KMS-11 (cell line): ENCODE results near the gene CTSA.

Experiments
- H2AFZ ChIP-seq: fragments of 200-600 bp; sonication (generic); 2 replicates; pipeline ENCODE4 v1.6.1; 2016; ENCODE audit warnings: antibody characterized with exemption, mixed run types, low read depth
- H3K27ac ChIP-seq: fragments of 200-600 bp; sonication (generic); 2 replicates; pipeline ENCODE4 v1.6.1; 2016; ENCODE audit warnings: mild to moderate bottlenecking, mixed run types
- H3K27me3 ChIP-seq: fragments of 200-600 bp; sonication (generic); 2 replicates; pipeline ENCODE4 v1.6.1; 2017; ENCODE audit warnings: mild to moderate bottlenecking, low read depth, mixed run types, moderate library complexity; ENCODE audit not compliant: insufficient read depth
- H3K36me3 ChIP-seq: fragments of 200-600 bp; sonication (generic); 2 replicates; pipeline ENCODE4 v1.6.1; 2017; ENCODE audit warnings: mild to moderate bottlenecking, mixed run types; ENCODE audit not compliant: insufficient read depth
- H3K4me1 ChIP-seq: fragments of 200-600 bp; sonication (generic); 2 replicates; pipeline ENCODE4 v1.6.1; 2016; ENCODE audit warnings: mild to moderate bottlenecking, low read depth, mixed run types; ENCODE audit not compliant: poor library complexity, severe bottlenecking
- H3K4me2 ChIP-seq: fragments of 200-600 bp; sonication (generic); 2 replicates; pipeline ENCODE4 v1.7.0; 2016; ENCODE audit warnings: mild to moderate bottlenecking, mixed run types
- H3K4me3 ChIP-seq: fragments of 200-600 bp; sonication (generic); IDR thresholded peaks from 2 replicates; pipeline ENCODE4 v1.6.1; 2017; ENCODE audit warnings: low read depth, low read length, mixed read lengths; ENCODE audit not compliant: insufficient read depth
- H3K79me2 ChIP-seq: fragments of 200-600 bp; sonication (generic); 2 replicates; pipeline ENCODE4 v1.6.1; 2016; ENCODE audit warnings: low read depth, mixed run types; ENCODE audit not compliant: insufficient read depth
- H3K9ac ChIP-seq: fragments of 200-600 bp; sonication (generic); 2 replicates; pipeline ENCODE4 v1.6.1; 2016; ENCODE audit warnings: mild to moderate bottlenecking, mixed run types
- H4K20me1 ChIP-seq: fragments of 200-600 bp; sonication (generic); 2 replicates; pipeline ENCODE4 v1.6.1; 2016; ENCODE audit warnings: mild to moderate bottlenecking, mixed run types; ENCODE audit not compliant: insufficient read depth
- TF ChIP-seq, protein P1 (sequence below): fragments of 200-600 bp; sonication (generic); conservative IDR thresholded peaks from 2 replicates; pipeline ENCODE4 v1.6.1; 2017; ENCODE audit warnings: low read depth, mild to moderate bottlenecking, antibody characterized with exemption, low read length, moderate library complexity, mixed read lengths

The CTSA gene

GRCh38 chr20:45890985-45891983 lies at the start of gene CTSA, which contains the start of gene NEURL2:
Gene CTSA (plus strand): TSS chr20:45891335. CDS start chr20:45891569, 234 bp downstream.
Gene NEURL2 (minus strand): TSS chr20:45891208. CDS start chr20:45890991, 217 bp downstream.
- peak within 1 kb of the TSS; percentile 100 for H3K4me2 ChIP-seq
- H3K36me3 ChIP-seq = no peaks in the 10 kb centered on the region
- H3K27me3 ChIP-seq = no peaks in the 10 kb centered on the region
- no peaks in the 10 kb centered on the region for H3K79me2 ChIP-seq
- peak within 1 kb of the TSS; percentile 99 for H2AFZ ChIP-seq
- peak within 1 kb of the TSS; percentile 55 for H3K4me3 ChIP-seq
- TF ChIP-seq, protein P1, sequence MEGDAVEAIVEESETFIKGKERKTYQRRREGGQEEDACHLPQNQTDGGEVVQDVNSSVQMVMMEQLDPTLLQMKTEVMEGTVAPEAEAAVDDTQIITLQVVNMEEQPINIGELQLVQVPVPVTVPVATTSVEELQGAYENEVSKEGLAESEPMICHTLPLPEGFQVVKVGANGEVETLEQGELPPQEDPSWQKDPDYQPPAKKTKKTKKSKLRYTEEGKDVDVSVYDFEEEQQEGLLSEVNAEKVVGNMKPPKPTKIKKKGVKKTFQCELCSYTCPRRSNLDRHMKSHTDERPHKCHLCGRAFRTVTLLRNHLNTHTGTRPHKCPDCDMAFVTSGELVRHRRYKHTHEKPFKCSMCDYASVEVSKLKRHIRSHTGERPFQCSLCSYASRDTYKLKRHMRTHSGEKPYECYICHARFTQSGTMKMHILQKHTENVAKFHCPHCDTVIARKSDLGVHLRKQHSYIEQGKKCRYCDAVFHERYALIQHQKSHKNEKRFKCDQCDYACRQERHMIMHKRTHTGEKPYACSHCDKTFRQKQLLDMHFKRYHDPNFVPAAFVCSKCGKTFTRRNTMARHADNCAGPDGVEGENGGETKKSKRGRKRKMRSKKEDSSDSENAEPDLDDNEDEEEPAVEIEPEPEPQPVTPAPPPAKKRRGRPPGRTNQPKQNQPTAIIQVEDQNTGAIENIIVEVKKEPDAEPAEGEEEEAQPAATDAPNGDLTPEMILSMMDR = no peak
- no peak within 1 kb of the TSS for H3K27ac ChIP-seq
- H4K20me1 ChIP-seq = no peaks in the 10 kb centered on the region
- peaks cover 10% of the 10 kb centered on the region for H3K4me1 ChIP-seq
- peak within 1 kb of the TSS; percentile 70 for H3K9ac ChIP-seq

DNA sequence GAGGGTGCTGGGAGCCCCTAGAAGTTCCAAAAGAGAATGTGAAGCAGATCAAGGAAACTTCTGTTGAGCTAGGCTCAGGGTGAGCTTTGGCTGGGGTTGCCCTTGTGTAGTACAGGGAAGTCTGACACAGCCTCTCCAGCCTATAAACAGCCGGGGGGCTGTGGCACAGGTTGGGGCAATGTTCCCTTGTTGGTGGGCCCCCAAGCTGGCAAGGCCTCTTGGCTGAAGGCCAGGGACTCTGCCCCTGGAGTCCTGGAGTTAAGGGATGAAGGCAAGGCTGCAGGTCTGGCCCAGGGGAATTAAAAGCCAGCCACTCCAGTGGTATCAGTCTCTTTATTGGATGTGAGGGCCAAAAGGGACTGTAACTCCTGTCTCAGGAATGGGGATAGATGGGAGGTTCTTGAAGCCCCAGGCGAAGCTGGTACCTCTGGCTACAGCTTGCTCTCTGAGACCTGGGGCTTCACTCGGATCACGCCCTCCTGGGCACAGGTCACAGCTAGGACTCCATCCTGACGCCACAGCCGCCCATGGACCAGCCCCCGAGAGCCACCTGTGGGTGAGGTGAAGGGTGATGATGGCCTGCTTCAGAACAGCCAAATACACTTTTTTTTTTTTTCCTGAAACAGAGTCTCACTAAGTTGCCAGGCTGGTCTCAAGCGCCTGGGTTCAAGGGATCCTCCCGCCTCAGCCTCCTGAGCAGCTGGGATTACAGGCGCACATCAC lies 49.6 kb upstream of the CTSA start:
- H4K20me1 ChIP-seq = no peaks in the 10 kb centered on the region
- H3K9ac ChIP-seq = no peak overlapping the region
- TF ChIP-seq, protein P1 = no peak
- H3K4me1 ChIP-seq = no peaks in the 10 kb centered on the region
- no peaks in the 10 kb centered on the region for H3K27me3 ChIP-seq
- H2AFZ ChIP-seq = no peak overlapping the region
- H3K4me3 ChIP-seq = no peak overlapping the region
- H3K4me2 ChIP-seq = no peak overlapping the region
- H3K79me2 ChIP-seq = no peaks in the 10 kb centered on the region
- H3K36me3 ChIP-seq = no peaks in the 10 kb centered on the region
- no peak overlapping the region for H3K27ac ChIP-seq

- Histone ChIP-seq H3K4me3 (no peak overlapping the region), H3K27me3 (no peaks in the 10 kb centered on the region), H3K4me1 (no peaks in the 10 kb centered on the region), H4K20me1 (no peaks in the 10 kb centered on the region), H3K4me2 (no peak overlapping the region), H3K36me3 (no peaks in the 10 kb centered on the region), H3K9ac (no peak overlapping the region), H3K27ac (no peak overlapping the region), H3K79me2 (no peaks in the 10 kb centered on the region), H2AFZ (no peak overlapping the region)
- TF ChIP-seq, protein P1 = no peak
Observed at GRCh38 chr20:45842169-45842812, 48.8 kb upstream of the CTSA start.

DNA sequence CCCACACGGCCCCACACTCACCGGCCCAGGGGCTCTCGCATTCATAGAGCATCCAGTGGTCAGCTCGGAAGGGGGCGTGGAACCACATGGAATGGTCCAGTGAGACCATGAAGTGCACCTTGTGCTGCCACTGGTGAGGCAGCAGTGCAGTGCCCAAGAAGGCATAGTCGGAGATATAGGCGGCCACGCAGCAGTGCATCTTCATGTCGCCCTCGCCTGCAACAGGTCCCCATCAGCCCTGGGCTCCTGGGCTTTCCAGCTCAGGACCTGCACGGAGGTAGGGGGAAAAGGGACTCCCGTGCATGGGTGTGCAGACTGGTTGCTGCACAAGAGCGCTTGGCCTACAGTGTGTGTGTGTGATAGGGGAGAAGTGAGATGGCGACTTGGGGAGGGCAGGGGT lies 47.6 kb upstream of the CTSA start:
- H3K36me3 ChIP-seq = no peaks in the 10 kb centered on the region
- TF ChIP-seq, protein P1 = no peak

More for the DNA sequence above, 47.6 kb upstream of the CTSA start:
- H3K27me3 ChIP-seq = no peaks in the 10 kb centered on the region
- no peak overlapping the region for H2AFZ ChIP-seq
- no peak overlapping the region for H3K27ac ChIP-seq
- no peak overlapping the region for H3K4me3 ChIP-seq
- no peaks in the 10 kb centered on the region for H4K20me1 ChIP-seq
- no peak overlapping the region for H3K4me2 ChIP-seq
- H3K4me1 ChIP-seq = no peaks in the 10 kb centered on the region
- no peak overlapping the region for H3K9ac ChIP-seq
- H3K79me2 ChIP-seq = no peaks in the 10 kb centered on the region
